Measurements from ENCODE around the gene GPHN. TPM values are rescaled to one million over a fixed set of nuclear protein-coding genes. Genes with fewer than 3 reads are reported as not detected.

The GPHN gene
- total and polyA plus RNA-seq, 2 of the 4 experiments (the other 2 are of a cell fraction) = 8.0 to 8.1 TPM

GRCh38 chr14:66758031-66758613, 250.2 kb downstream of the GPHN start:
- Histone ChIP-seq H3K4me3 (ENCODE audit: insufficient read depth, low read depth, low read length) (no peak overlapping the region), H3K4me1 (ENCODE audit: control insufficient read depth, insufficient read depth, low read length) (no peaks in the 10 kb centered on the region), H3K9me3 (ENCODE audit: control insufficient read depth, insufficient read depth, low read length) (no peaks in the 10 kb centered on the region), H3K23ac (ENCODE audit: low read depth, low read length) (no peak overlapping the region), H3K9ac (ENCODE audit: low read depth, low read length) (no peak overlapping the region), H2AK9ac (replicated peaks; ENCODE audit: low read depth, low read length, poor library complexity) (no peak overlapping the region), H2BK5ac (ENCODE audit: low read depth, low read length, poor library complexity, severe bottlenecking) (no peak overlapping the region), H3K14ac (replicated peaks; ENCODE audit: low read depth, low read length) (no peak overlapping the region), H2BK15ac (ENCODE audit: low read depth, low read length) (no peak overlapping the region), H3K56ac (ENCODE audit: extremely low read depth, insufficient read depth, low read length) (no peak overlapping the region), H2BK120ac (ENCODE audit: low read depth, low read length) (no peak overlapping the region), H3K9me1 (ENCODE audit: insufficient read depth, low read length) (no peaks in the 10 kb centered on the region), H3K36me3 (ENCODE audit: control insufficient read depth, insufficient read depth, low read length) (no peaks in the 10 kb centered on the region), H4K91ac (ENCODE audit: insufficient read depth, low read depth, low read length) (no peak overlapping the region), H4K5ac (ENCODE audit: low read depth, low read length) (no peak overlapping the region), H3K79me1 (ENCODE audit: low read depth in 1 of 2, low read length in 2 of 2) (no peaks in the 10 kb centered on the region), H2AFZ (replicated peaks; ENCODE audit: low read length, poor library complexity) (no peak overlapping the region), H3K27me3 (ENCODE audit: control insufficient read depth, insufficient read depth, low read length) (no peaks in the 10 kb centered on the region), H4K20me1 (ENCODE audit: insufficient read depth, low read length) (no peaks in the 10 kb centered on the region), H3K18ac (ENCODE audit: low read depth, low read length) (no peak overlapping the region), H4K8ac (ENCODE audit: low read depth in 2 of 2, low read length in 2 of 2) (no peak overlapping the region), H3K27ac (ENCODE audit: insufficient read depth, low read length) (no peak overlapping the region), H2BK20ac (ENCODE audit: low read depth, low read length) (no peak overlapping the region), H2AK5ac (ENCODE audit: low read depth, low read length) (no peak overlapping the region), H3K4me2 (ENCODE audit: low read depth, low read length) (no peak overlapping the region), H3K4ac (ENCODE audit: low read depth, low read length) (no peak overlapping the region)
- no peak for ATAC-seq (ENCODE audit: low read depth)
- intact Hi-C loops (cut with micrococcal nuclease) = no loop called here
- POLR2A ChIA-PET (ENCODE audit: unreplicated experiment) = no interaction called here
- dilution Hi-C loops (cut with HindIII; ENCODE audit: low sequenced_read_pairs, unreplicated experiment) = no loop called here
- no peak for DNase-seq
- 70% methylated on average over 2 of the region's 6 CpGs; no CpG with 5 or more reads in 1 of the 2 experiments for WGBS, 2 experiments (ENCODE audit: extremely low coverage in 2 of 2, insufficient read length in 1 of 2)
- TF ChIP-seq MAFK (IDR thresholded peaks at IDR 0.05; ENCODE audit: low read depth, low read length) (no peak), FOS (IDR thresholded peaks at IDR 0.05; ENCODE audit: low read depth, low read length) (no peak), RAD21 (IDR thresholded peaks at IDR 0.05; ENCODE audit: low read length) (no peak), CHD1 (IDR thresholded peaks at IDR 0.05; ENCODE audit: low read depth, low read length) (no peak), CTCF (conservative IDR thresholded peaks at IDR 0.05; ENCODE audit: low read depth, low read length) (no peak), MAZ (IDR thresholded peaks at IDR 0.05; ENCODE audit: borderline replicate concordance, low read depth, low read length) (no peak), ELK1 (IDR thresholded peaks at IDR 0.05; ENCODE audit: borderline replicate concordance, low read depth, low read length) (no peak), RCOR1 (IDR thresholded peaks at IDR 0.05; ENCODE audit: insufficient replicate concordance, low read length) (no peak), BHLHE40 (IDR thresholded peaks at IDR 0.05; ENCODE audit: low read depth, low read length) (no peak), MXI1 (IDR thresholded peaks at IDR 0.05; ENCODE audit: borderline replicate concordance, low read depth, low read length) (no peak), CEBPB (IDR thresholded peaks at IDR 0.05; ENCODE audit: low read depth, low read length) (no peak), POLR2A (IDR thresholded peaks at IDR 0.05; ENCODE audit: low read depth, low read length) (no peak), NFE2L2 (IDR thresholded peaks at IDR 0.05; ENCODE audit: low read depth, low read length) (no peak), USF2 (IDR thresholded peaks at IDR 0.05; ENCODE audit: low read depth, low read length) (no peak), RFX5 (IDR thresholded peaks at IDR 0.05; ENCODE audit: low read depth, low read length) (no peak), SMC3 (IDR thresholded peaks at IDR 0.05; ENCODE audit: low read depth, low read length) (no peak)
- in situ Hi-C loops (cut with MboI; ENCODE audit: low sequenced_read_pairs) = no loop called here
- CTCF ChIA-PET = interaction anchor here (0.7 kb wide), 1 partner anchor 11 kb away, joined by 3 read pairs; no protein-coding TSS in a partner anchor
- no TSS peak for BruUV-seq (replicated peaks)
